Upper lobe of left lung (tissue), 6 donors: ENCODE measurements around the gene XIRP2. TPM values are rescaled to one million over a fixed set of nuclear protein-coding genes. Genes with fewer than 3 reads are reported as not detected.

Experiments
- ATAC-seq, 2 donors: fragments of 200-7000 bp; cut with Tn5 transposase; one replicate each; pipeline ENCODE4 v1.9.1; 2022; ENCODE audit warnings: mild to moderate bottlenecking in 2 of 2, moderate library complexity in 2 of 2; ENCODE audit not compliant: low FRiP score in 2 of 2
- DNase-seq, 2 donors: peaks; one replicate each; pipeline ENCODE4 v3.0.0-alpha.2; 2019 to 2020
- H3K27ac ChIP-seq, 4 donors: fragments of 200-600 bp; sonication (generic); one replicate each; pipeline ENCODE4 v1.5.1; 2016 to 2019
- H3K27me3 ChIP-seq, 4 donors: fragments of 200-600 bp; sonication (generic); one replicate each; pipeline ENCODE4 v1.5.1; 2017 to 2019
- H3K36me3 ChIP-seq, 4 donors: fragments of 200-600 bp; sonication (generic); one replicate each; pipeline ENCODE4 v1.5.1; 2016 to 2019
- H3K4me1 ChIP-seq, 4 donors: fragments of 200-600 bp; sonication (generic); one replicate each; pipeline ENCODE4 v1.5.1; 2018 to 2019
- H3K4me3 ChIP-seq, 4 donors: fragments of 200-600 bp; sonication (generic); one replicate each; pipeline ENCODE4 v1.5.1; 2017 to 2019; ENCODE audit warnings: mild to moderate bottlenecking in 2 of 4, moderate library complexity in 1 of 4
- H3K9me3 ChIP-seq, 4 donors: fragments of 200-600 bp; sonication (generic); one replicate each; pipeline ENCODE4 v1.5.1; 2018 to 2019
- CTCF ChIP-seq, 6 experiments: fragments of 450-650 bp in 4 of 6; fragments of 200-600 bp in 2 of 6; sonication (generic) in 2 of 6; IDR thresholded peaks; one replicate each; pipeline ENCODE4 v1.5.1; 2016 to 2019; ENCODE audit warnings: antibody characterized with exemption in 6 of 6
- EP300 ChIP-seq, 4 donors: sonication (generic); formaldehyde crosslinking; IDR thresholded peaks; one replicate each; pipeline ENCODE4 v1.5.1; 2017; ENCODE audit warnings: antibody characterized with exemption in 4 of 4, control low read depth in 2 of 4
- POLR2A ChIP-seq, 4 donors: fragments of 450-650 bp; IDR thresholded peaks; one replicate each; pipeline ENCODE4 v1.5.1; 2016 to 2017; ENCODE audit warnings: antibody characterized with exemption in 4 of 4, mild to moderate bottlenecking in 2 of 4
- POLR2AphosphoS5 ChIP-seq, 2 donors: sonication (generic); formaldehyde crosslinking; IDR thresholded peaks; one replicate each; pipeline ENCODE4 v1.5.1; 2017; ENCODE audit warnings: antibody characterized with exemption in 2 of 2
- WGBS, 2 donors: methylation state at CpG; one replicate each; pipeline ENCODE4 v1.1.5; 2017 to 2018; 5-methylcytosine and 5-hydroxymethylcytosine counted together
- total RNA-seq, 6 donors: library from RNA; depleted of rRNA in 4 of 6; stranded (reverse); fragments of >200 nt in 4 of 6; gene quantifications; one replicate each; pipeline versions ENCODE4 v1.1.0 to v1.2.1, GENCODE V29; 2016 to 2021
- donor health status: DM: no; HTN: no; CAD: no; lungs with moderate emphysema.
- donor health status: DM: no; HTN: yes; CAD: no; lungs with severe emphysema.

Gene XIRP2
- total RNA-seq, 6 donors from 2014 or later: under 0.01 to 0.89 (median 0.33) TPM; not detected in 2

DNA sequence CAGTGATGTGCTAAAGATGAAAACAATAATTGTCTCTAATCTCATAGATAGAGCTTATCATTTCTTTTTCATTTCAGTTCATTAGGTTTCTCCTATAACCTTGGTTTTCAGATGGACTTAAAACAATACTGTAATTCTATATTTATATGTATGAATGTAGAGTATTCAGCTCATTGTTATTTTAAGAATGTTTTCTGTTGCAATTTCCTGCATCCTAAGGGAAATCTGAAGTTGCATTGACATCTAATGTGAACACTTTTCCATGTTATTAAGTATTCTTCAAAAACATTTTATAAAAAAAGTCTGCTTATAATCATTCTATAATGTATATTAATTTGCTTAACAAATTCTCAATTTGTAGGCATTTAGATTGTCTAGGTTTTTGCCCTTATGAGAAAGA, 288.9 kb downstream of the XIRP2 start:
- ATAC-seq (no peak), DNase-seq (no peak)
- Histone ChIP-seq H3K9me3 (peaks cover 0 to 4% (median 0%) of the 10 kb centered on the region in 4 donors), H3K4me1 (no peaks in the 10 kb centered on the region), H3K36me3 (no peaks in the 10 kb centered on the region), H3K27ac (no peak overlapping the region), H3K4me3 (no peak overlapping the region), H3K27me3 (no peaks in the 10 kb centered on the region)
- TF ChIP-seq CTCF (IDR thresholded peaks at IDR 0.05): no peak
- TF ChIP-seq EP300 (IDR thresholded peaks at IDR 0.05): no peak
- TF ChIP-seq POLR2A (IDR thresholded peaks at IDR 0.05): no peak
- TF ChIP-seq POLR2AphosphoS5 (IDR thresholded peaks at IDR 0.05): no peak

GRCh38 chr2:167181134-167181533, 292.9 kb downstream of the XIRP2 start:
- H3K9me3 ChIP-seq: no peaks in the 10 kb centered on the region
- no peaks in the 10 kb centered on the region for H3K4me1 ChIP-seq
- no peak for DNase-seq
- H3K4me3 ChIP-seq: no peak overlapping the region
- no peak for TF ChIP-seq POLR2AphosphoS5 (IDR thresholded peaks at IDR 0.05)
- ATAC-seq: peak in 1 of 2 donors; percentile 45
- H3K27ac ChIP-seq: no peak overlapping the region
- 82 to 91% methylated on average over 3 of the region's 3 CpGs for WGBS, 2 donors
- H3K27me3 ChIP-seq: no peaks in the 10 kb centered on the region
- H3K36me3 ChIP-seq: no peaks in the 10 kb centered on the region

- DNase-seq: no peak
- 96 to 98% methylated on average over 4 of the region's 4 CpGs for WGBS, 2 donors
- TF ChIP-seq EP300 (IDR thresholded peaks at IDR 0.05) (no peak), CTCF (IDR thresholded peaks at IDR 0.05) (no peak), POLR2A (IDR thresholded peaks at IDR 0.05) (no peak), POLR2AphosphoS5 (IDR thresholded peaks at IDR 0.05) (no peak)
- Histone ChIP-seq H3K36me3 (no peaks in the 10 kb centered on the region), H3K27ac (no peak overlapping the region), H3K4me1 (no peaks in the 10 kb centered on the region), H3K27me3 (no peaks in the 10 kb centered on the region), H3K4me3 (no peak overlapping the region), H3K9me3 (no peaks in the 10 kb centered on the region)
- no peak for ATAC-seq
Measured at GRCh38 chr2:167181688-167182087, 293.4 kb downstream of the XIRP2 start.

- 84 to 88% methylated on average over 2 of the region's 2 CpGs for WGBS, 2 donors
- TF ChIP-seq POLR2AphosphoS5 (IDR thresholded peaks at IDR 0.05) (no peak), CTCF (IDR thresholded peaks at IDR 0.05) (no peak), EP300 (IDR thresholded peaks at IDR 0.05) (no peak), POLR2A (IDR thresholded peaks at IDR 0.05) (no peak)
- H3K27me3 ChIP-seq: no peaks in the 10 kb centered on the region
- no peaks in the 10 kb centered on the region for H3K4me1 ChIP-seq
- no peak for DNase-seq
- H3K9me3 ChIP-seq: no peaks in the 10 kb centered on the region
- no peak overlapping the region for H3K4me3 ChIP-seq
- no peaks in the 10 kb centered on the region for H3K36me3 ChIP-seq
- no peak for ATAC-seq
- H3K27ac ChIP-seq: no peak overlapping the region
Measured at GRCh38 chr2:167182403-167182802, 294.1 kb downstream of the XIRP2 start.

GRCh38 chr2:167183931-167184330, 295.7 kb downstream of the XIRP2 start:
- ATAC-seq: no peak
- Histone ChIP-seq H3K4me1 (peaks cover 0 to 5% (median 0%) of the 10 kb centered on the region in 4 donors), H3K27me3 (no peaks in the 10 kb centered on the region), H3K27ac (no peak overlapping the region), H3K36me3 (no peaks in the 10 kb centered on the region), H3K4me3 (no peak overlapping the region), H3K9me3 (no peaks in the 10 kb centered on the region)
- TF ChIP-seq POLR2AphosphoS5 (IDR thresholded peaks at IDR 0.05): no peak
- TF ChIP-seq POLR2A (IDR thresholded peaks at IDR 0.05): no peak
- no peak for TF ChIP-seq EP300 (IDR thresholded peaks at IDR 0.05)
- TF ChIP-seq CTCF (IDR thresholded peaks at IDR 0.05): no peak
- no peak for DNase-seq
- 87 to 94% methylated on average over 3 of the region's 3 CpGs for WGBS, 2 donors
